GM12874 (cell line): ENCODE results near the gene CD300LG.

Experiments used
- CTCF ChIP-seq: IDR thresholded peaks from 2 replicates; pipeline ENCODE4 v1.5.1; 2011; ENCODE audit warnings: low read depth, mild to moderate bottlenecking, control low read depth, low read length, moderate library complexity; ENCODE audit not compliant: insufficient read depth

Gene CD300LG

DNA sequence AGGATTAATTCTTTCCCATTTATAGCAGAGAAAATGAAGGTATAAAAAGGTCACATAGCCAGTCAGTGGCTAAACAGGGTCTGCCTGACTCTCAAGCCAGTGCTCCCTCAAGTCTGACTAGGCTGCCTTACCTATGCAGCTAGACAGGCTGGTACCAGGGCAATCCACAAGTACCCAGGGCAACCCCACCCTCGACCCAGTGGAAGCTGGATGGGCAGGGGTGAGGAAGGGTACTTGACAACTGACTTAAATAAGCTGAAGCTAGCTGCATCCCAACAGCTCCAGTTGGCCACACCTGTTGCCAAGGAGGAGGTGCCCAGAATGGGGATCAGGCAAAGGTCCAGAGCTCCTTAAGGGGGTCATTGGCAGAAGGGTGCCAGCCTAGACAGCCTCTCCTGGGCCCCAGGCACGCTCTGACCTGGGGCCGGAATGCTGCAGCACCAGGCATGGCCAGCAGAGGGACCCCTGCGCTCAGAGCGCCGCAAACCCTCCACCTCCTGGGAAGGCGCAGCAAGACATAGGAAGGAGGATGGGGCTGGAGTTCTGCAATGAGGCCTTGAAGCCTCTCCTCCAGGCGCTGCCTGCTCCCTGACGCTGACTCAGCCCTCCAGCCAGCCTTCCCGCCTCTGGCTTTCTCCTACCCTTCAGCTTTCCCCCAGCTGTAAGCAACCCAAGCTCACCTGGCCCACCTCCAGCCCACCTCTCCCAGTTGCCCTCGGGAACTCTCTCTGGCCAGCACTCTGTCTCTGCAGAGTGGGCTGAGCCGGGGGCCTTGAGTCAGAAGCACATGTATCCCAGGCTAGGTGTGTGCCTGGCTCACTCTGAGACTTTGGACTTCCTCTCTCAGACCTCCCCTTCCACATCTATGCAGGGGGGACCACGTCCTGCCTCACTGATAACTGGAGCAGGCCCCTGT is 31.5 kb downstream of the CD300LG start:
- TF ChIP-seq CTCF: peak; percentile 99

GRCh38 chr17:43879723-43880419 is 32.9 kb downstream of the CD300LG start:
- TF ChIP-seq CTCF: no peak

- TF ChIP-seq CTCF: peak; percentile 94
Observed at GRCh38 chr17:43880420-43880991, 33.5 kb downstream of the CD300LG start.

DNA sequence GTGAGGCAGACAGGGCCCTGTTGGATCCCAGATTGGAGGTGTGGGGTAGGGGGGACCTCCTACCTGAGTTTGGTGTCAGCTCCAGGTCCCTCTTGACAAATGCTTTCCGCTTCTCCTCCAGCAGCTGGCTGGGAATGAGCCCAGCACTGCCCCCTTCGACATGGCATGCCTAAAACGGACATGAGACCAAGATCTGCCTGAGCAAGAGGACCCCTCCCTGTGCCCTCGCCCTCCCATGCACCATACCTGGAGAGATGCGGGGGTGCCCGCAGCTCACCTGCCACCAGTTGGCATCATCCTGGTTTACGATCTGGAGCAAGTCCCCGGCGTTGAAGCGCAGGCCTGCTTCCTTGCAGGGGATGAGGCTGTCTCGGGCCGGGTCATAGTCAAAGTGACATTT is 34.2 kb downstream of the CD300LG start:
- TF ChIP-seq CTCF: no peak

GRCh38 chr17:43881758-43882505 is 35.0 kb downstream of the CD300LG start:
- TF ChIP-seq CTCF: no peak

GRCh38 chr17:43882761-43883415 is 35.9 kb downstream of the CD300LG start:
- no peak for TF ChIP-seq CTCF

DNA sequence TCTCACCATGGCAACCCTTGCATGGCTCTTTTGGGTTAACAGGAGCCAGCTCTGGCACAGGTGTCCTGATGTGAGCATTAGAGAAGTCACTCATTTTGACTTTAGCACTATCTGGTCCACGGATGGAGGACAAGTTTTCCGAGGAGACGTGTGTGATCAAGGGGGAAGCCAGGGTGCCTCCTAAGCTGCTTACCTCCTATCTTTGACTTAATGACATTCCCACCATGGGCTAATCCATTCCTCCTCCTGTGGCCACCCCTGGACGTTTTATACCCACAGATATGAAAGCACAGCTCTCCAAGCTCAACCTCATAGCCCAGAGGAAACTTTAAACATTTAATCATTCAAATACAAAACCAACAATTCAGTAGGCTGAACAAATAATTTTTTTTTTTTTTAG is 41.6 kb downstream of the CD300LG start:
- TF ChIP-seq CTCF: no peak
